22Rv1 (cell line): ENCODE data around the gene GPD2.

Experiments
- H3K27ac ChIP-seq: fragments of 450-650 bp; 2 replicates; pipeline ENCODE4 v1.5.1; 2017
- ZFX ChIP-seq: fragments of 450-650 bp; IDR thresholded peaks from 2 replicates; pipeline ENCODE4 v1.6.1; 2017; ENCODE audit warnings: antibody characterized with exemption, borderline replicate concordance
- TF ChIP-seq, protein P1 (sequence below): fragments of 450-650 bp; IDR thresholded peaks from 2 replicates; pipeline ENCODE4 v1.5.1; 2017; ENCODE audit warnings: mild to moderate bottlenecking

Gene GPD2

DNA sequence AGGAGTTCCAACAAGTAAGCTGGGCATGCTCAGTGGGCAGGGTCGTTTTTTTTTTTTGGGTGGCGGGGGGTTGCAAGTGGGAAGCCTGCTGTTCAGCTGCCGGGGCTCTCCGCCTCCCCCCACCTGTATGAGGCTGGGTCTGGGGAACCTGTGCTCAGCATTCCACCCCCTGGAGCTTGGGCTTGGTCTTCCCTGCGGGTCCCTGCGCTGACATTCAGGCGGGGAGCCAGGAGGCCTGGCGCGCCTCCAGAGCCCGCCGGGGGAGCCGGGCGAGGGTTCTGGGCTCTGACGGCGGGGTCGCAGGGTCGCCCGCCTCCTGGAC, 822 bp upstream of the GPD2 start:
- TF ChIP-seq, protein P1, sequence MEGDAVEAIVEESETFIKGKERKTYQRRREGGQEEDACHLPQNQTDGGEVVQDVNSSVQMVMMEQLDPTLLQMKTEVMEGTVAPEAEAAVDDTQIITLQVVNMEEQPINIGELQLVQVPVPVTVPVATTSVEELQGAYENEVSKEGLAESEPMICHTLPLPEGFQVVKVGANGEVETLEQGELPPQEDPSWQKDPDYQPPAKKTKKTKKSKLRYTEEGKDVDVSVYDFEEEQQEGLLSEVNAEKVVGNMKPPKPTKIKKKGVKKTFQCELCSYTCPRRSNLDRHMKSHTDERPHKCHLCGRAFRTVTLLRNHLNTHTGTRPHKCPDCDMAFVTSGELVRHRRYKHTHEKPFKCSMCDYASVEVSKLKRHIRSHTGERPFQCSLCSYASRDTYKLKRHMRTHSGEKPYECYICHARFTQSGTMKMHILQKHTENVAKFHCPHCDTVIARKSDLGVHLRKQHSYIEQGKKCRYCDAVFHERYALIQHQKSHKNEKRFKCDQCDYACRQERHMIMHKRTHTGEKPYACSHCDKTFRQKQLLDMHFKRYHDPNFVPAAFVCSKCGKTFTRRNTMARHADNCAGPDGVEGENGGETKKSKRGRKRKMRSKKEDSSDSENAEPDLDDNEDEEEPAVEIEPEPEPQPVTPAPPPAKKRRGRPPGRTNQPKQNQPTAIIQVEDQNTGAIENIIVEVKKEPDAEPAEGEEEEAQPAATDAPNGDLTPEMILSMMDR: no peak
- TF ChIP-seq ZFX: no peak
- H3K27ac ChIP-seq: peak overlapping the region; percentile 84

DNA sequence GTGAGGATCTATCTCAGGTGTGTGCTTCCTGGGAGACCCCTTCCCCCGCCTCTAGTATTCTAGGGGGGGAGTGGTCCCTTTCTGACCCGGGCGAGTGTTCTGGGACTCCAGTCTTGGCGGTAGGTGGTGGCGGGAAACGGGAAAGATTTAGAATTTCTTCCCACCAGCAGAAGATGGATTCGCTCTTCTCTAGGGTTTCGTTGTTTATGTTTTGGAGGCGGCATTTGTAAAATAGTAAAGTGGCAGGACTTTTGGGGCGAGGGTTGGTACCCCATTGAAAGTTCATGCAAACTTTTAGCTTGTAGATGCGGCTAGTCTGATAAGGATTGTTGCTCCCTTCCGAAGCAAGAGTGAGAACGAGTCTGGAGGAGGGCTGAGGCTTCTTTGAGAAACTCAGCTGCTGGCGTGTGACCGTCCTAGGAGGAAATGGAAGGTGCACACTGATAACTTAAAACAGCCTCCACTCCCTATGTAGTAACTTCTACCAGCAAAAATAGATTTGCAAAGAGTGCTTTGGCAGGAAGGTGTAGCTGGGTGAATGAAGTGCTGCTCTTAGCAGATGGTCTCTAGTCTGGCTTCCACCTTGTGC, 412 bp downstream of the GPD2 start:
- peak overlapping the region; percentile 84 for H3K27ac ChIP-seq
- TF ChIP-seq, protein P1: no peak

DNA sequence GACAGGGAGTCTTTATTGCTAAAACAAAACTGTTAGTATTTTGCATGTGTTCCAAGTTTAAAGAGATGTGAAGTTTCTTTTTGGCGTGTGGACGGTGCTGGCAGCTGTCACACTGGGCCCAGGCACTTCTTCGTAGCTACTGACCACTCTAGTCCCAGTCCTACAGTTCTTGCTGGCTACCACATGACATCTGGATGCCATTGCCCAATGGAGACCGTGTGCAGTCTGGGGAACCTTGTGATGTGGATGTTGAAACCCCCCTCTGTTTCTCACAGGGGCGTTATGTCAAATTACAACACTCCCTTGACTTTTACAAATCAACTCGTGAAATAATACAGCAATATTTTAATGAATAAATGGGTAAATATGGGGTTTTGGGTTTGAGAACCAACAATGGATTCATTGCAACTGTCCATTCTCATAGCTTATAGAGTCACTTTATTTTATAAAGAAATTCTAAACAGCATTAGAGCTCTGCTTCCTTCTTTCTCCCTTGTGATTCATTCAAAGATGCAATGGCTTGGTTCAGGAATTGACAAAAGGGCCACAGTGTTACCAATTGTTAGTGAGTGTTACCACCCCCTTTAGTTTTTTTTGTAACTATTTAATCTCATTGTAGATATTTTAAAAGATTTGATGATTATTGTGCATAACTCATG, 1.2 kb downstream of the GPD2 start:
- H3K27ac ChIP-seq: no peak overlapping the region
- no peak for TF ChIP-seq ZFX
- TF ChIP-seq, protein P1: no peak

DNA sequence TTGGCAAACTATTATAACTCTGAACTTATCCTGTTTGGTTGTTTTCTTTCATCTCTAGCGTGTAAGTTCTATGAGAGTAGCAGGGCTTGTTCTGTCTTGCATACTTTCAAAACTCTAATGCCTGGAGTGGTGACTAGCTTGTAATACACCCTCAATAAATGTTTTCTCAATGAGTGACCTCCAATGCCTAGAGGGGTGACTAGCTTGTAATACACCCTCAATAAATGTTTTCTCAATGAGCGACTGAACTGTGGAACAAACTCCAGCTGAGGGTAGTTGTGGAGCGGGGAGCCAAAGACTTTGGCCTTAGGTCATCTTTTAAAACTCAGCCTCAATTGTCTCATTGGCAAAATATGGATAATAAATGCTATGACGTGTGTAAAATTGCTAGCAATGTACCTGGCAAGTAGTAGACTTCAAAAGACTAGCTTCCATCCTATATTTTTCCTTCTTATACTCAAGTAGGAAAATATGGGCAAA, 1.8 kb downstream of the GPD2 start:
- TF ChIP-seq, protein P1: no peak
- TF ChIP-seq ZFX: no peak
- no peak overlapping the region for H3K27ac ChIP-seq

DNA sequence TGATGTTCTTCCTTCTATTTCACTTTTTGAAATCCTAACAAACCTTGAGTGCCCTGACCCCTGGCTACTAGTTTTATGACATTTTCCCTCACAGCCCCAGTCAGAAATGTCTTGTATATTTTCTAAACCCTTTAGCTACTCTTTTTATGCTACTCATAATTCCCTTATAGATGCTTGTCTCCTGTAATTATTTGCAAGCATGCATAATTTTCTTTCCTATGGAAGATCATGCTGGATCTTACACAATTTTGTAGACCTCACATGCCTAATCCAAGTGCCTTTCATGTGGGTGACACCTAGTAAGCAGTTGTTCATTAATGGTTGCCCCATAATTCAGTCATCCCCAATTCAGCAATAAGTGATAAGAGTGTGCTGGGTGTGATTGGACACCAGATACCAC, 6.9 kb downstream of the GPD2 start:
- no peak overlapping the region for H3K27ac ChIP-seq
- TF ChIP-seq ZFX: no peak
- TF ChIP-seq, protein P1: no peak

DNA sequence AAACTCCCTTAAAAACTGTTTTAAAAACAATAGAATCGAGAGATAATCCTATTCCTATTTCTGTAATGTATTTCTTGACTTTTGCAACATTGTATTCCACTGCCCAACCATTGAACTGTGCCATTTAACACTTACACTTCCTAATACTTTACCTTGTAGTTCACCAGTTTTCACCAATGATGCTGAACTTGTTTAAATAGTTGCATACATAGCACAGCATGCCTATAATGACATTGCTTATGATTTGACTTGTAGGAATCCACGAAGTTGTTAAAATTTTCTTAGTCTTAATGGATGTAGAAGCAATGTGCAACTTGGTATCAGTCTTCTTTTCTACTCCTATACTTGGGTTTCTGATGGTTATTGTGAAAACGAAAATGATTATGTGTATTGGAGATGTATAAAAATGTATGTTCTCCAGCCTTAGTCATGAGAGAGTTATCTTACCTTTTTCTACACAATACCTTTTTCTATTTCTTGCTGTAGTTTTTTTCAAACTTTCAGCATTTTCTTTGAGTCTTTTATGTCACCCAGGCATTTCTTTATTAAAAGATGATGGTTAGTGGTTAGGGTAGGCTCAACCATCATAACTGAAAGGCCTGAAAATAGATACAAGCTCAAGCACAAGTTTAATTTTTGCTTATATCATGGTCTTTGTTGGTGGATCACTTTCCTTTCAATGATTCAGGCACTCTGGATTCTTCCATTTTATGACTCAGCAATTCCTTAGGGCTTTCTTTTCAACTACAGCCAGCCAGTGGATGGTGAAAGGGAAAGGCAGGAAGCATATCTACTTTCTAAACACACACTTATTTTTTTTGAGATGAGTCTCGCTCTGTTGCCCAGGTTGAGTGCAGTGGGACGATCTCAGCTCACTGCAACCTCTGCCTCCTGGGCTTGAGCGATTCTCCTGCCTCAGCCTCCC, 9.4 kb downstream of the GPD2 start:
- no peak for TF ChIP-seq ZFX
- TF ChIP-seq, protein P1: no peak
- H3K27ac ChIP-seq: no peak overlapping the region

DNA sequence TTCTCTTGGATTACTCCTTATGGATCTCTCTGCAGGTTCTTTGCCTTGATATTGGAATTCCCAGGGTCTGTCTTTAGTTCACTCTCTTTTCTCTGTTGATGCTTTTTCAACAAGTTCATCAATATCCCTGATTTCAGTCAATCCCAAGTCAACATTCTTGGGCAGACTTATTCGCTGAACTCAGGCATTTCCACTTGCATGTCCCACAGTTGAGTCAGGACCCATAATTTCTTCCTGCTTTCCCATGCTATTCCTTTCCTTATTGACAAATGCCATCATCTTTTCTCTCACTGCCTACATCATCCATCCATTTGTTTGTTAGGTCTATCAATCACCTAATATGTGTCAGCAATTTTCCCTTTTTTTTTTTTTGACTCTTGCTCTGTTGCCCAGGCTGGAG, 11.6 kb downstream of the GPD2 start:
- H3K27ac ChIP-seq: no peak overlapping the region
- TF ChIP-seq, protein P1: no peak
- no peak for TF ChIP-seq ZFX
